ENCODE measurements around the gene PRSS50. TPM values are rescaled to one million over a fixed set of nuclear protein-coding genes. Genes with fewer than 3 reads are reported as not detected.

Gene PRSS50
- polyA plus RNA-seq, 1 of the 3 experiments (the other 2 are of a cell fraction): not detected

DNA sequence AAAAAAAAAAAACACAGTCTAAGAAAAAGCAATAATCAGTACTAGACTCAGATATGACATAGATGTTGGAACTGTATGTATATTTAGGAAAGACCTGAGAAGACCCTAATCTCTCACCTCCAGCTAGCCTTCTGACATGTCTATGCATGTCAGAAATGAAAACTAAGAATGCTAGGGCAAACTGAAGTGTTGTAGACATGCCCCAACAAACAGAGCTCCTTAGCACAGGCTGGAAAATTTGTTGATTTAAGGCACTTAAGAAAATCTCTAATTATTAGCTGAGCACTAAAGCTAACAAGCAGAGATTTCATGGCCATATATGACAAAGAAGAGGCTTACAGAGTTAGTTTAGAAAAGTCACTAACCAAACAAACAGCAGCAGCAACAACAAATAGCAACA lies 45.5 kb upstream of the PRSS50 start:
- no peak for TF ChIP-seq RAD21 (IDR thresholded peaks at IDR 0.05; ENCODE audit: low read length)
- TF ChIP-seq FOXM1 (IDR thresholded peaks at IDR 0.05; ENCODE audit: low read depth): no peak
- TF ChIP-seq RXRA (IDR thresholded peaks at IDR 0.05; ENCODE audit: borderline replicate concordance, low read depth): no peak
- TF ChIP-seq SIN3A (IDR thresholded peaks at IDR 0.05; ENCODE audit: borderline replicate concordance, low read depth, low read length): no peak
- TF ChIP-seq EZH2phosphoT487 (IDR thresholded peaks at IDR 0.05; ENCODE audit: borderline replicate concordance, low read depth): no peak
- TF ChIP-seq RCOR1 (IDR thresholded peaks at IDR 0.05; ENCODE audit: low read length): no peak
- TF ChIP-seq, protein P1, sequence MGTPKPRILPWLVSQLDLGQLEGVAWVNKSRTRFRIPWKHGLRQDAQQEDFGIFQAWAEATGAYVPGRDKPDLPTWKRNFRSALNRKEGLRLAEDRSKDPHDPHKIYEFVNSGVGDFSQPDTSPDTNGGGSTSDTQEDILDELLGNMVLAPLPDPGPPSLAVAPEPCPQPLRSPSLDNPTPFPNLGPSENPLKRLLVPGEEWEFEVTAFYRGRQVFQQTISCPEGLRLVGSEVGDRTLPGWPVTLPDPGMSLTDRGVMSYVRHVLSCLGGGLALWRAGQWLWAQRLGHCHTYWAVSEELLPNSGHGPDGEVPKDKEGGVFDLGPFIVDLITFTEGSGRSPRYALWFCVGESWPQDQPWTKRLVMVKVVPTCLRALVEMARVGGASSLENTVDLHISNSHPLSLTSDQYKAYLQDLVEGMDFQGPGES (IDR thresholded peaks at IDR 0.05; ENCODE audit: low read depth, low read length): no peak
- no peak for TF ChIP-seq EP300 (IDR thresholded peaks at IDR 0.05; ENCODE audit: borderline replicate concordance in 1 of 2, low read depth in 1 of 2, low read length in 1 of 2)
- TF ChIP-seq, protein P2, sequence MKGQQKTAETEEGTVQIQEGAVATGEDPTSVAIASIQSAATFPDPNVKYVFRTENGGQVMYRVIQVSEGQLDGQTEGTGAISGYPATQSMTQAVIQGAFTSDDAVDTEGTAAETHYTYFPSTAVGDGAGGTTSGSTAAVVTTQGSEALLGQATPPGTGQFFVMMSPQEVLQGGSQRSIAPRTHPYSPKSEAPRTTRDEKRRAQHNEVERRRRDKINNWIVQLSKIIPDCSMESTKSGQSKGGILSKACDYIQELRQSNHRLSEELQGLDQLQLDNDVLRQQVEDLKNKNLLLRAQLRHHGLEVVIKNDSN (IDR thresholded peaks at IDR 0.05; ENCODE audit: borderline replicate concordance, low read depth): no peak
- no peak for TF ChIP-seq FOSL2 (IDR thresholded peaks at IDR 0.05; ENCODE audit: borderline replicate concordance, low read depth)
- TF ChIP-seq NRF1 (IDR thresholded peaks at IDR 0.05; ENCODE audit: low read depth, low read length): no peak
- no peak for TF ChIP-seq FOXJ3 (CRISPR knock-in tag; IDR thresholded peaks at IDR 0.05)
- H3K79me2 ChIP-seq (ENCODE audit: insufficient read depth): no peaks in the 10 kb centered on the region
- no peak overlapping the region for H2AFZ ChIP-seq (ENCODE audit: low read depth)
- H3K9ac ChIP-seq: no peak overlapping the region
- H3K4me2 ChIP-seq: no peak overlapping the region
- no peaks in the 10 kb centered on the region for H3K4me1 ChIP-seq (ENCODE audit: control insufficient read depth in 1 of 2, insufficient read depth in 2 of 2, low read depth in 1 of 2, low read length in 1 of 2)
- CTCF ChIA-PET: interaction anchor here (0.9 kb wide), 1 partner anchor 18 kb away, joined by 3 read pairs; no protein-coding TSS in a partner anchor
- H3K36me3 ChIP-seq (replicated peaks in 1 of 2; ENCODE audit: control insufficient read depth in 1 of 2, insufficient read depth in 2 of 2, low read length in 1 of 2): no peaks in the 10 kb centered on the region
- POLR2A ChIA-PET: no interaction called here
- H4K20me1 ChIP-seq (ENCODE audit: insufficient read depth): no peaks in the 10 kb centered on the region
- H3K9me3 ChIP-seq: peaks cover 4% of the 10 kb centered on the region; the same call in 1 of the 2 replicates
- no peaks in the 10 kb centered on the region for H3K27me3 ChIP-seq (ENCODE audit: insufficient read depth)
- no peak overlapping the region for H3K4me3 ChIP-seq (ENCODE audit: low read depth in 2 of 2, low read length in 1 of 2)
- no peaks in the 10 kb centered on the region for H3F3A ChIP-seq (replicated peaks; ENCODE audit: insufficient read depth)
- no peak overlapping the region for H3K27ac ChIP-seq (ENCODE audit: low read depth in 2 of 2, low read length in 1 of 2)
- DNase-seq: no peak
- H3K9me2 ChIP-seq: no peaks in the 10 kb centered on the region

DNA sequence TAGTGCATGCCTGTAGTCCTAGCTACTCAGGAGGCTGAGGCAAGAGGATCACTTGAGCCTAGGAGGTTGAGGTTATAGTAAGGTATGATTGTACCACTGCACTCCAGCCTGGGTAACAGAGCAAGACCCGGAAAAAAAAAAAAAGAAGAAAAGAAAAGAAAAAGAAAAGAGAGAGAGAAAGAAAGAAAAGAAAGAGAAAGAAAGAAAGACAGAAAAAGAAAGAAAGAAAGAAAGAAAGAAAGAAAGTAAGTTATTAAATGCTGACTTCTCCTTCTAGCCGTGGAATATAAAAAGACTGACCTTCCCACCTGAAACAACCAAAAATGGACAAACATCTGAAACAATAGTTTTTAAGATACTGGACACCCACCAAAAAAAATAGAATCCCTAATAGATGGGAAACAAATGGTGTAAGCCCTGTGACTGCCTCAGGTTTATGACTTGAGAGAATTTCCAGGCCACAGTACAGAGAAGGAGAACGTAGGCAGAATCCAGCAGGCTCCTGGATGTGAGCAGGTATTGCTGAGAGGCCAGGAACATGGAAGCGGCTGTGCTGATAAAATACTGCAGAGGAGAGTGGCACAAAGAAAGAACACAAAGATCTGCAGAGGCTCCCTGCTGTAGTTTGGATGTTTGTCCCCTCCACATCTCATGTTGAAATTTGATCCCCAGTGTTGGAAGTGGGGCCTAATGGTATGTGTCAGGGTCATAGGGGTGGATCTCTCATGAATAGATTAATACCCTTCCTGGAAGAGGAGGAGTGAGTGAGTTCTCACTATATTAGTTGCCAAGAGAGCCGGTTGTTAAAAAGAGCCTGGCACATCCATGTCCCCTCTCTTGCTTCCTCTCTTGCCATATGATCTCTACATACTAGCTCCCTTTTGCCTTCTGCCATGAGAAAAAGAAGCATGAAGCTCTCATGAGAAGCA lies 41.8 kb upstream of the PRSS50 start:
- no peaks in the 10 kb centered on the region for H3F3A ChIP-seq (replicated peaks; ENCODE audit: insufficient read depth)
- H3K27me3 ChIP-seq (ENCODE audit: insufficient read depth): no peaks in the 10 kb centered on the region; the same call in 1 of the 2 replicates
- H3K36me3 ChIP-seq (replicated peaks in 1 of 2; ENCODE audit: control insufficient read depth in 1 of 2, insufficient read depth in 2 of 2, low read length in 1 of 2): no peaks in the 10 kb centered on the region
- H3K4me3 ChIP-seq (ENCODE audit: low read depth in 2 of 2, low read length in 1 of 2): no peak overlapping the region
- H3K4me2 ChIP-seq: no peak overlapping the region
- no peak overlapping the region for H3K27ac ChIP-seq (ENCODE audit: low read depth in 2 of 2, low read length in 1 of 2)
- no peak overlapping the region for H2AFZ ChIP-seq (ENCODE audit: low read depth)
- no peak overlapping the region for H3K9ac ChIP-seq
- no peaks in the 10 kb centered on the region for H3K4me1 ChIP-seq (ENCODE audit: control insufficient read depth in 1 of 2, insufficient read depth in 2 of 2, low read depth in 1 of 2, low read length in 1 of 2)
- no peaks in the 10 kb centered on the region for H4K20me1 ChIP-seq (ENCODE audit: insufficient read depth)
- 57% methylated on average over 5 of the region's 5 CpGs for WGBS (ENCODE audit: low lambda C conversion rate)
- no peaks in the 10 kb centered on the region for H3K79me2 ChIP-seq (ENCODE audit: insufficient read depth)
- TF ChIP-seq EP300 (IDR thresholded peaks at IDR 0.05; ENCODE audit: borderline replicate concordance in 1 of 2, low read depth in 1 of 2, low read length in 1 of 2): no peak
- H3K9me2 ChIP-seq: no peaks in the 10 kb centered on the region
- CTCF ChIA-PET: no interaction called here
- H3K9me3 ChIP-seq: no peaks in the 10 kb centered on the region; the same call in 1 of the 2 replicates
- POLR2A ChIA-PET: no interaction called here
- no peak for DNase-seq
